HG02623 (cell line): Measurements from ENCODE around the gene PADI1.

Experiments used
- ATAC-seq: cut with Tn5 transposase; IDR thresholded peaks from one replicate; pipeline ENCODE4 v1.9.1; 2021; ENCODE audit warnings: moderate library complexity; ENCODE audit not compliant: unreplicated experiment

PADI1 gene, protein sequence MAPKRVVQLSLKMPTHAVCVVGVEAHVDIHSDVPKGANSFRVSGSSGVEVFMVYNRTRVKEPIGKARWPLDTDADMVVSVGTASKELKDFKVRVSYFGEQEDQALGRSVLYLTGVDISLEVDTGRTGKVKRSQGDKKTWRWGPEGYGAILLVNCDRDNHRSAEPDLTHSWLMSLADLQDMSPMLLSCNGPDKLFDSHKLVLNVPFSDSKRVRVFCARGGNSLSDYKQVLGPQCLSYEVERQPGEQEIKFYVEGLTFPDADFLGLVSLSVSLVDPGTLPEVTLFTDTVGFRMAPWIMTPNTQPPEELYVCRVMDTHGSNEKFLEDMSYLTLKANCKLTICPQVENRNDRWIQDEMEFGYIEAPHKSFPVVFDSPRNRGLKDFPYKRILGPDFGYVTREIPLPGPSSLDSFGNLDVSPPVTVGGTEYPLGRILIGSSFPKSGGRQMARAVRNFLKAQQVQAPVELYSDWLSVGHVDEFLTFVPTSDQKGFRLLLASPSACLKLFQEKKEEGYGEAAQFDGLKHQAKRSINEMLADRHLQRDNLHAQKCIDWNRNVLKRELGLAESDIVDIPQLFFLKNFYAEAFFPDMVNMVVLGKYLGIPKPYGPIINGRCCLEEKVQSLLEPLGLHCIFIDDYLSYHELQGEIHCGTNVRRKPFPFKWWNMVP

DNA sequence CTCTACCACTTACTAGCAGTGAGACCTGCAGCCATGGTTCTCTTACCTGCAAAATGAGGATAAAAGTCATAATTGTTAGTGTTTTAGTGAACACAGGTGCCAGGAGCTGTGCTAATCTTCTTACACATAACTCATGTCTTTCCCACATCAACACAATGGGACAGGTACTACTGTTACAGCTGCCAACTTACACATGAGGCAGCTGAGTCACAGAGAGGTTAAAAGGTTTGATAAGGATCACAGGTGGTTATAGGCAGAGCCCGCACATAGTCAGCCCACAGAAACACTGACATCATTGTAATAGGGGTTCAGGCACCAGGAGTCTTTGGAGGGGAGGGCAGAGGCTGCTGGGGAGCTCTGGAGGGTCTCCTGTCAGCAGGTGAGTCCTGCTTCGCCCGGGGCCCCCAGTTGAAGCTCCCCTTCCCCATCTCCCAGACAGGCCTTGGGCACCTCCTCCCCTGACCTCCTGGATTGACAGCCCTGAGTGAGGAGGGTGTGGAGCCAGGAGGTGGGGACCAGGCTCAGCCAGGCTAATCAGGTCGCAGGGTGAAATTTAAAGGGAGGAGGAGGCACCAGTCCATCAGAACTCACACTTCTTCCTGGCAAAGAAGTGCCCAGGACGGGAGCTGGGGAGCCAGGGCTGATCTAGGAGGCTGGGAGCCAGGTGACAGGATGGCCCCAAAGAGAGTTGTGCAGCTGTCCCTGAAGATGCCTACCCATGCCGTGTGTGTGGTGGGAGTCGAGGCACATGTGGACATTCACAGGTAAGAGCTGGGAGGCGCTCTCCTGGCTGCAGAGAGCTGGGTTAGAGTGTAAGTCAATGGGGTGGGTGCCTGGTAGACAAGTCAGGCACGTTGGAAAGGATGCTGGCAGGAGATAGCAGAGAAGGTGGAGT lies at the start of gene PADI1:
Gene PADI1, plus strand, starts transcription at position 583 of the 895 bp plus-strand sequence. Its CDS starts 90 bp downstream, at position 673.
- ATAC-seq, result no peak

DNA sequence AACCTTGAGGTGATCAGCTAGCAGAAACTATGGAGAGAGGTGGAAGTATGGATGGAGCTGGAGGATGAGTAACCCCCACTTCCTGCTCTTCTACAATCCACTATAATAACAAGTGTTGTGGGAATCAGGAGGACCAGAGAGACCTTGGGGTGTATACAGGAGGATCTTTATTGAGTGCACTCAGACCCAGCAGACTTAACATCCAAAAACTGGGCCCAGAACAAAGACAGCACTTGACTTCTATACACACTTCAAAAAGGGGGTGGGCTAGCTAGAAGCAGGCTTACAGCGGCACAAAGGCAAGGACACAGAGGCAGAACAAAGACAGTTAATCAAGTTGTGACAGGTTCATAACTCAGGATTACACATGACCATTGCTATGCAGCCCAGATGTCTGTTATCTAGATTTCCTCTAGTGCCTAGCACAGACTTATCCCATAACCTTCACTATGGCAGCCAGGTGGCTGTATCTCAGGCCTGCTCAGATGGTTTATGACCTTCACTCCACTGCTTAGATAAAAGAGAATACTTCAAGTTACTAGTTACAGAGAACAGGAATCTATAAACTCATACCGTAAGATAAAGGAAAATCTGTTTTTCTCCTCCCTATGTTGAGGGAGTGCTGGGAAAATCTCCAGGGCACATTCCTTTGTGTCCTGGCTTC lies 49.5 kb upstream of the PADI1 start:
- ATAC-seq, result no peak

DNA sequence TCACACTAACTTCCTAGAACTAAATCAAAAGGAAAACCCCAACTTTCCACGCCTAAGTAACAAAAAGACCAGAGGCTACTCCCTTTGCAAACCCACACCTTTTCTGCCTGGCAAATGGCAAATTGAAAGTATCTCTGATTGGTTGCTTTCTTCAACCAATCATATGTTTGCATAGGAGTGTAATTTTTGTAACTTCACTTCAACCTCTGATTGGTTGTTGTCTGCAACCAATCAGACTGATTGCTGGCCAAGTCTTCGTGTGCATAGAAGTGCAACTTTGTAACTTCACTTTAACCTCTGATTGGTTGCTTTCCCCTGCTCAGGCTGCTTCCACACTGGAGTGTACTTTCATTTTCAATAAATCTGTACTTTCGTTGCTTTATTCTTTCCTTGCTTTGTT lies 48.8 kb upstream of the PADI1 start:
- ATAC-seq, result no peak

DNA sequence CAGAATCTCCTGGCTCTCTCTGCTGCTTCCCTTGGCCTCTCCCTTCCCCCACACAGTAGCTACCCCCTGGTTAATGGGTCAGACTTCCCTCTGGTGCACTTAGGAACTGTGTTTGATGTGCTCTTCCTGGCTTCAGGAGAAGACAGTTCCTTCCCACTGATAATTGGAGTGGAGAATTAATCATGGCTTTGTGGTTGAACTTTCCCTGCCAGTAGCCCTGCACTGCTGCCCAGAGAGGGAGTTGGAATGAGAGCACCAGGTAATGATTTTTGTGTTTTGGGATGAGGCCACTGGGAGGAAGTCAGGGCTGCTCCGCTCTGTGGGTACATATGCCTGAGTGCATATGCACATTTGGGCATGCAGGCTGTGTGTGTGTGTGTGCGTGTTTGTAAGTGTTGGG lies 46.0 kb upstream of the PADI1 start:
- ATAC-seq, result no peak

DNA sequence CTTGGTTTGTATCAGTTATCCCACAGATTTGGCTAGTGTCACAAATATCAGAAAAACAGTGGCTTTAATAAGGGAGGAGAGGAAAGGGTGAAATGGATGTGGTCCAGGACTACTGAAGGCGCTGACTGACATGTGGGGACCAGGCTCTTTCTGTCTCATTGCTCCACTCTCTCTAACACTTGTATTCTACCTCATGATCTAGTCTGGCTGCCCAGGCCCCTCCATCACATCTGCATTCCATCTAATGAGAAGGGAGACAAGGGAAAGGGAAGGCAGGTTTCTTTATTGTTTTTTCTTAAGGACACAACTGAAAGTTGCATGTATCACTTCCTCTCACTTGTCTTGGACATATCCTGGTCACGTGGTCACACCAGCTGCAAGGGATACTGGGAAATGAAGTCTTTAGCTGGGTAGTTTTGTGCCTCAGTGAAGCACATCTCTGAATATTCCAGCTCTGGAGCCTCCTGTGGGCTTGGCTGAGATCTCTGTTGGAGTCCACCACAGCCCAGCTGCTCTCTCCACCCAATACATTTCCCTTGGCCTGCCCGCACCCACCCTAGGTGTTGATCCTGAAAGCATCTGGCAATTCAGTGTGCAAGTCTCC lies 43.7 kb upstream of the PADI1 start:
- ATAC-seq, result no peak

DNA sequence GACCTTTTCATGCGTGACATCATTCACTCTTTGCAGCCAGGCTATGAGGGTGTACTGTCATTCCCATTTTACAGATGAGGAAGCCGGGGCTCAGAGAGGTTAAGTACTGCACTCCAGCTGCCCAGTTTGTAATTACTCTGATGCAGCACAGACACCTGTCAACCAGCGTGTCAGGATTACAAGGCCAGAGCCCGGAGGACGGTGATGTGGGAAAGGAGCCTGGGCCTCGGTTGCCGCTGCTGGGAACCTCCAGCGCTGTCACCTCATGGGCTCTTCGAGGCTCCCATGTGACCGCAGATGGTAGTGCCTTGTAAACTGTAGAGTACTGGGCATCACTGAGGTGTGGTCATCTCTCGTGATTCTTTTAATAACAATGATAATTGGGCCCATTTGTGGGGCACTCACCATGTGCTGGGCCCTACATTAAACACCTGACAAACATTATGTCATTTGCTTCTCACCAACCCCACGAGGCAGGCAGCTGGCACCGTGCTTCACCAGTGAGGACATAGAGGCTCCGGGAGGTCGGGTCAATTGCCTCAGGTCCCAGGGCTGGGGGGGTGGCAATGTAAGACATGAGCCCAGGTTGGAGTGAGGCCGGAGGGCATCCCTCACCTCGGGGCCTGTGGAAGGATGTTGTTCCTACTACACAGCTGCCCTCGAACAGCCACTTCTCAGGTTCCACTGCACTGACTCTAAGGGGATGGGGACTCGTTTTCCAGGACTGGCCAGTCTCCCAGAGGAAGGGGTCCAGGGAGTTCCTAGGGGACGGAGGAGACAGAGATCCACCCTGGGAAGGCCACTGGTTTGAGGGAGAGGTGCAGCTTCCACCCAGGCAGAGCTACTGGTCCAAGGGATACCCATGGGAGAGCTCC lies 42.8 kb upstream of the PADI1 start:
- ATAC-seq, result no peak

DNA sequence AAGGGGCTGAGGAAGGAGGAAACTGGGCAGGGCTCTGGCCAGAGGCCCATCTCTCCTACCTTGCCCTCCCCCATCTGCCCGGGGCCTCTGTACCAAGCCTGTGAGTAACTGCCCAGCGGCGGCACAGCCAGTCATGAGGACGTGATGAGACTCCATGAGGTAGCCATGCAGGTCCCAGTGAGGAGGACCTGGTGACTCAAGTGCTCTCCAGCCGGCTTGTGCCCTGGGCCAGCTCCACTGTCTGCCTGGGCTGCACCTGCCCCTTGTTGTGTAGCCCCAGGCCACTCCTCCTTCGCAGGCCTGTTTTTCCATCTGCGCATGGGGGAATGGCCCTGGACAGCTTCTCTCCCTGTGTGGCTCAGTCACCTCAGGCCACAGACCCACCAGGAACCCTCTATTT lies 42.0 kb upstream of the PADI1 start:
- ATAC-seq, result no peak

DNA sequence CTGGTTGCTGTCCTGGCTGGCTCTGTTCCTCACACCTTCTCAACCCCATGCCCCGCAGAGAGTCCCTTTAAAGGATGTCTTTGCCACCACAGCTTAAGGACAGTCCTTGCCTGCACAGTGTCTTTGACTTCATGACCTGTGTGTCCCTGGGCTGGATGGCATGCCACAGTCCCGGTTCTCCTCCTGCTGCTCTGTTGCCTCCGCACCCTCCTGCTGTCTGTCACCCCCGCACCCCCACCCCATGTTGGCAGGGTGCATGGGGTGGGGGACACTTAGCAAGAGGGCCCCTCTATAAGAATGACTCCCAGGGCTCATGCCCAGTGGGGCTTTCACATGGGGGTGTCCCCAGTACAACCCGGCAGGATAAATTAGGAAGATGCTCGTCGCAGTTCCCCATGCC lies 41.6 kb upstream of the PADI1 start:
- ATAC-seq, result no peak

DNA sequence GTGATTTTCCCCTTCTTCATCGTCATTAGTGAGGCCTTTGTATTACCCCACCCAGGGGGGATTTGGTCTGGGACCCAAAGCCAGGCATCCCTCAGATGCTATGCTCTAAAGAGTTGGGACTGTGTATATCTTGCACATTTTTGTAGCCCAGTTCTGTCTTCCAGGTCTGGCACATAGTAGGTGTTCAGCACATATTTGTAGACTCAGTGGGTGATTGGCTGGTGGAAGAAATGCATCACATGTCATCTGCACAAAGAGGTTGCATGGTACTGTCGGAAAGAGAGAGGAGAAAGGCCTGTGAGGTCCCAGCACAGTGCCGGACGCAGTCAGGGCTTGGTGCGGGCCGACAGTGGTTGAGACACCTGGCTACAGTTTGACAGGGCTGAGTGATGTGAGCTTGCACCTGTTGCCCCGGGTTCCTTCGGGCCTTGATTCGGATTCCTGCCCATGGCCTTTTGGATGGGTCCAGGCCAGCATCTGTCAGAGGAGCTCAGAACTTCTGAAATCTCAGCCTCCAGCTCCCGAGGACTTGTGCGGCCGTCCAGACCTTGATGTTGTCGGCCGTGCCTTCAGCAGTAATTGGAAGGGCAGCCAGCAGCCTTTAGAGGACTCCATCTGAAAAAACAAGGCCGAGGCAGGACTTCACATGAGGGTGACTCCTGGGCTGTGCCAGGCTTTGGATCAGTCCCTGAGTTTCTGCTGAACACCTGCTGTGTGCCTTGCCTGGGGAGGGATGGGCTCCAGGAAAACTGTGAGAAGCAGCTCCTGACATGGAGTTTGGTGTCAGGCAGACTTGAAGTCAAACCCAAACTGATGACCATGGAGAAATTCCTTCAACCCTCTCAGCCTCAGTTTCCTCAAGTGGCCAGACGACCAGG lies 40.9 kb upstream of the PADI1 start:
- ATAC-seq, result no peak

DNA sequence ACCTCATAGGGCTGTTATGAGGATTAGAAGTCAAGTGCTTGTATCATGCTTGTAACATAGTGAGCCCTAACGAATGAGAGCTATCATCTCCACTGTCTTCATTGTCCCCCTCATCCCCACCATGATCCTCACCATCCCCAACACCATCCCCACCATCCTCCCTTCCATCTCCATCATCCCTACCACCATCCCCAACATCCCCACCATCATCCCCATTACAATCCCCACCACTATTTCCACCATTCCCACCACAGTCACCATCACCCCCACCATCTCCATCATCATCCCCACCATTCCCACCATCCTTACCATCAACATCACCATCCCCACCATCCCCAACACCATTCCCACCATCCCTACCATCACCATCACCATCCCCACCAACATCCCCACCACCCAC lies 39.1 kb upstream of the PADI1 start:
- no peak for ATAC-seq

DNA sequence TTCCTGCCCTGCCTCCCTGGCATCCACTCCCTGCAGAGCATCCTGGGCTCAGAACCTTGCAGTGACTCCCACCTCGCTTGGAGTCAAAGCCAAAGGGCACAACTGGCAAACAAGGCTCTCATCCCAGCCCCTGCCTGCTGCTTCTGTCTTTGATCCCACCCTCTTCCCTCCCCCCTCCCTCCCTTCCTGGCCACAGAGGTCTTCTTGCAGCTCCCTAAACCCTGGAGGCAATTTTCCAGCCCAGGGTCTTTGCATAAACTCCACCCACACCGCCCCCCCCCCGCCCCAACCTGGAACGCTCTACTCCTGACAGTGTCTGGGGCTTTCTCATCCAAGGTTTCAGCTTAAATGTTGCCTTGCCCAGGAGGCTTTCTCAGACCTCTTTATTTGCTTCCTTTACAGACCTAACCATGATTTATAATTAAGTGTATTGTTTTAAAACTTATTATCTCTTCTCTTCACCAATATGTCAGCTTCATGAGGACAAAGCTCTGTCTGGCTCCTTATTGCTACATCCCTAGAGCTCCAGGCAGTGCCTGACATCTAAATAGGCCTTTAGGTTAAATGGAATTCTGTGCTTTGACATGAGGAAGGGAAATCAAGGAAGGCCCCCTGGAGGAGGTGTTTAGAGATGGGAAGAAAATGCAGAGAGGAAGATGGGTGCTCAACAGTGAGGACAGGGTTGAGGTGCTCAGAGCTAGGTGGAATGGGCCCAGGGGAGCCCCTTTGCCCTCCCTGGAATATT lies 37.7 kb upstream of the PADI1 start:
- no peak for ATAC-seq

DNA sequence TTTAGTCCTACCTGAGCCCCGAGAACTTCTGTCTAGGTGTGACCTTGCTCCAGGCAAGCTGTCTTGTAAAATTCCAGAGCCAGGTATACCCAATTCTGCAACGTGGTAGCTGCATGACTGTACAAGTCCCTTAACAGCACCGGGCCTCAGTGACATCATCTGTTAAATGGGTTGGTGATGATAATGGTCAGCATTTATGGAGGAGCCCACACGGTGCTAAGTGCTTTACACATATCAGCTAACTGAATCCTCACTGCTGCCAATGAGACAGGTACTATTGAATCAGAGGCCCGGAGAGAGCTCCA lies 37.2 kb upstream of the PADI1 start:
- ATAC-seq, result no peak

DNA sequence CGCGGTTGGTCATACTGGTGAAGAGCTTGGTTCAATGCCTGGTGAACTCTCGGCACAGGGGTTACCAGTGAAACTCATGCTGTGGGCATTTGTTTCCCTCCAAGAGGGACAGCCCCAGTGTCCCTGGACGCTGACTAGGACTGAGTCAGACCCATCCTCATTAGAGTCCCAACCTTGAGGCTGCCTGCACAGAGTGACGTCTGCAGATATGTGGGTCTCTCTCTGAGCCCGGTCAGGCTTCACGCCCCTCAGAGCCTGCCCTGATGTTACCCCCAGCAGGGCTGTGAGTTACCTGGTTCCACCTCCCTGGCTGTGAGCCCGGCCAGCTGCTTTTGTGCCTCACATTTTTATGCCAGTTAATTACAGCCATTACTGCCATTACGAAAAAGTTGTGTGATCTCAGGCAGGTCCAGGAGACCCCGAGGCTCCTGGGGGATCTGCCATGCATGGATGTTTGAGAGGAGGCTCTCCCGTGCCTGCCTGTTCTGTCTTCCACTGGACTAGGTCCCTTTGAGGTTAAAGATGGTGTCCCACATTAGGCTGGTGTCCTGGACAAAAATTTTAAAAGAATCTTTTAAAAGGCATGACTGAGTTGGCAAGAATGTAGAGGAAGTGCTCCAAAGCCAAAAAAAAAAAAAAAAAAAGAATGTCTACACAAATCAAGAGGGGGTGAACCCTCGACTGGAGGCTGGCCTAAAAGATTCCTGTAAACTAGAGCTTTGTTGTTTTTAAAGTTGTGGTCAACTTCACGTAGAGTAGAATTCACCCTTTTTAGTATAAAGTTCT lies 36.6 kb upstream of the PADI1 start:
- ATAC-seq, result no peak

DNA sequence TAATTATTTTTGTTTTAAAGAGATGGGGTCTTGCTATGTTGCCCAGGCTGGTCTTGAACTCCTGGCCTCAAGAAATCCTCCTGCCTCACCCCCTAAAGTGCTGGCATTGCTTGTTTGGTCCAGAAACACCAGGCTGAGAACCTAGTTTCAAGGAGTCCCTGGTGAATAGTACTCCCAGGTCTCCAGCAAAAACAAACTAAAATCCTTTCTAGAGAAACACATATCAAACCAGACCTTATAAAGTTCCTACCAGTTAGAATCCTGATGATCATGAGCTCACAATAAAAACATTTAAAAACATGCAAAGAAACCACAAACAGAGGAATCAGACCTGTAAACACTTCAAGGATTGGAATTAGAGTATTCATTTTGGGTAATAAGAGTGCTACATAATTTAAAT lies 34.4 kb upstream of the PADI1 start:
- ATAC-seq, result no peak

DNA sequence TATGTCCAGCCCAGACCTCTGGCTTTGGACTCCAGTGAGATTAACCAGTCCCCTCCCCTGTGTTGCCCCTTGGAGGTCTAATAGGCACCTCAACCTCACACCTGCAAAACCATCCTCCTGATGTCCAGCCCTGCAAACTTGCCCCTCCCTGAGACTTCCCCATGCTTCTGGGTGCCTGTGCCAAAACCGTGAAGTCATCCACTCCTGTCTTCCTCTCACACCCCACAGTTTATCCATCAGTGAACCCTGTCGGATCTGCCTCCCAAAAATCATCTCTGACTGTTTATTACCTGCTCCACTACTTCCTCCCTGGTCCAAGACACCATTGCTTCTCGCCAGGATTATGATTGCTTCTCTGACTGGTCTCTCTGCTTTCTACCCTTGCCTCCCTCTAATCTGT lies 31.7 kb upstream of the PADI1 start:
- no peak for ATAC-seq

DNA sequence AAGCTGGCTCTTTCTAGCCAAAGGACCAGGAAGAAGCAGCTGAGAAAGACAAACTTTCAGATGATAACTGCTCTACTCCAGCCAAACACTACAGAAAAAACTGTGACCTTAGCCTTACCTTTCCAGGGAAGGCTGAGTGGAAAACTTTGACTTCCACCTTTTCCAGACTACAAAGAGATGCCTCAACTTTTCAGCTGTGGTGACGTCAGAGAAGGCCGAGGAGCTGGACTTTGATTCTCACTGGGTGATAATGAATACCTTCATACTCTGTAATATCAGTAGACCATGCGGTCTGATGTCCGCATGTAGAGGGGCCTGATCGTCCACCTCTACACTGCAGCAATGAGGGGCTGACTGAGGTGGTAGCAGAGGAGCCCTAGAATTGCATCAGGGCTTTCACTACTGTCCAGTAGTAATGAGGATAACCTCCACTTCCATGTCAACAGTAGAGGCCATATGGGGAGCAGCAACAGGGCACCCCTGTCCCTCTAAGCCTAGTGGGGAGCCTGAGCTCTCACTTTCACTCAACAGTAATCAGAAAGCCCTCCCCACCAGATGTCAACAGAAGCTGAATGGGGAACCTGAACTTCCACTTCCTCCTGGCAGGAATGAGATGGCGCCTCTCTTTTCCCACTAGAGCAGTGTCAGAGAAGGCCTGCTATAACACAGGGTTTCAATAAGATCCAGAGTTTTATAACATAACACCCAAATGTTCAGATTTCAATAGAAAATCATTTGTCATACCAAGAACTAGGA lies 28.4 kb upstream of the PADI1 start:
- ATAC-seq, result no peak

DNA sequence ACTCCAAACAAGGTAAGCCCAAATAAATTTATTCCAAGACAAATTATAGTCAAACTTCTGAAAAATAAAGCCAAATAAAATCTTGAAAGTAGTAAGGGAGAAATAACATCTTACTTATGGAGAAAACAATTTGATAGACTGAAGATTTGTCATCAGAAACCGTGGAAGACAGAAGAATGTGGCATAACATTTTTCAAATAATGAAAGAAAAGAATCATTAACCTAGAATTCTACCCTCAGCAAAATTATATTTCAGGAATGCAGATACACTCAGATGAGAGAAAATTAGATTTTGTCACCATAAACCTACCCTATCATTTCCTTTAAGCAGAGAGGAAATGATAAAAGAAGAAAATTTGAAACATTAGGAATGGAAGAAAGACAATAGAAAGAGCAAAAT lies 27.3 kb upstream of the PADI1 start:
- no peak for ATAC-seq
